ENCODE data around the gene MYF5.
"Not testable (repeated sequence)": the region's sequence is repeated elsewhere in the genome, so short reads cannot be mapped to it uniquely, and the experiment has no call there.

The MYF5 gene

DNA sequence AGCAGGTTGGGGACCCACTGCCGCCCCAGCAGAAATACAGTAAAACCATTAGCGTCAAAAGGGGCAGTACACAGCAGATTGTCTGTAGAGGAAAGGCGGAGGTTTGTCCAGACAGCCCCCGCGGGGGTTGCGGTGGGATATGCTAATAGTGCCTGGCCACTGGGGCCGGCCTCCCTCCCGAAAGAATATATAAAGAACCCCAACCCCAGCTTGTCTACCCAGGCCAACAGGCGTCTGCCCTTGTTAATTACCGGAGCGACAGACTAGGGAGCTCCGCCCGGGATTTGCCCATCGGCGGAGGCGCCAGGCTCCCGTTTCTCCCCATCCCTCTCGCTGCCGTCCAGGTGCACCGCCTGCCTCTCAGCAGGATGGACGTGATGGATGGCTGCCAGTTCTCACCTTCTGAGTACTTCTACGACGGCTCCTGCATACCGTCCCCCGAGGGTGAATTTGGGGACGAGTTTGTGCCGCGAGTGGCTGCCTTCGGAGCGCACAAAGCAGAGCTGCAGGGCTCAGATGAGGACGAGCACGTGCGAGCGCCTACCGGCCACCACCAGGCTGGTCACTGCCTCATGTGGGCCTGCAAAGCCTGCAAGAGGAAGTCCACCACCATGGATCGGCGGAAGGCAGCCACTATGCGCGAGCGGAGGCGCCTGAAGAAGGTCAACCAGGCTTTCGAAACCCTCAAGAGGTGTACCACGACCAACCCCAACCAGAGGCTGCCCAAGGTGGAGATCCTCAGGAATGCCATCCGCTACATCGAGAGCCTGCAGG is at the start of gene MYF5:
MYF5 (plus strand) TSS at position 217 of the 774 bp plus-strand sequence; CDS start at position 369, 152 bp downstream.
- DNase-seq: no peak

DNA sequence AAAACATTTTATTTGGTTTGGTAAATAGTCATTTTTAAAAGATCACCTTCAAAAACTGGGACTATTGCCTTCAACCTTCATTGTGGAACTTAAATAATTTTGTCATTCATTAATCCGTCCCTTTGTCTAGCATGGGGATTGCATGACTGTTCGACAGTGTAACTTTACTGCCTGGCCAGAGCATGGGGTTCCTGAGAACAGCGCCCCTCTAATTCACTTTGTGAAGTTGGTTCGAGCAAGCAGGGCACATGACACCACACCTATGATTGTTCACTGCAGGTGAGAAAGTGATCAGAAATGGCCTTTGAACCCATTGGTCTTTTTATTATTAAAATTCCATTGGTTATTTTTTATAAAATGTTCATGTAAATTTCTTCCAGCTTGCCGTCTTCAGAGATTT is 46.5 kb upstream of the MYF5 start:
- DNase-seq: no peak

DNA sequence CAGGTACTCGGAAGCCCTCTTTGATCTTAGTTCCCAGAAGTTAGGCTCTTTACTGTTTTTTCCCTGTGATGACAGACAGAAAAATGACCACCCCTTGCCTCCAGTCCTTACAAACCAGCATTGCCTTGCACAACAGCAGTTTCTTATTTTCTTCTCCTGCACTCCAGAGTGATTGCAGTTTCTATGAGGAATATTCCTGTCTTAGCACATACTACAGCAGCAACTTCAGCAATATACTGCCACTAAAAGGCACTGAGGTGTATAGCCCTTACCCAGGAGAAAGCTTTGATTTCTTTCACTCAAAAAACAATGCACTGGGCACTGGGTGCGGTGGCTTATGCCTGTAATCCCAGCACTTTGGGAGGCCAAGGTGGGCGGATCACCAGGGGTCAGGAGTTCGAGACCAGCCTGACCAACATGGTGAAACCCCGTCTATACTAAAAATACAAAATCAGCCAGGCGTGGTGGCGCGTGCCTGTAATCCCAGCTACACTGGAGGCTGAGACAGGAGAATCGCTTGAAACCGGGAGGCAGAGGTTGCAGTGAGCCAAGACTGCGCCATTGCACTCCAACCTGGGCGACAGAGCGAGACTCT is 40.6 kb upstream of the MYF5 start:
- not testable (repeated sequence) for DNase-seq

DNA sequence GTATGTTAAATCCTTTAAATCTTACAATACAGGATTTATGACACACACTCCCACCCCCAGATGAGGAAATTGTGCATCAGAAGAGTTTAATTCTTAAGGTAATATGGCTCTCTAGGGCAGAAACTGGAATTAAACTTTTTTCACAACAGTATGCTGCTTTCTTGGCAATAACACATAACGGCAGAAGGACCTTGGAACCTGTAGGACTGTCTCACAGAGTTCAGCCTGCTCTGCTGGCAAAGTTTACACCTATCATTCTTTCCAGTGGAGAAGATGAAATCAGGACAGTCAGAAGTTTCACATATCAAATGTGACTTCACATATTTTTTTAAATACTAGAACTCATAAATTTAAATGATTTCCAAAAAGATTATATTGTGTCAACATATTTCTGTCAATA is 39.9 kb upstream of the MYF5 start:
- DNase-seq: no peak

DNA sequence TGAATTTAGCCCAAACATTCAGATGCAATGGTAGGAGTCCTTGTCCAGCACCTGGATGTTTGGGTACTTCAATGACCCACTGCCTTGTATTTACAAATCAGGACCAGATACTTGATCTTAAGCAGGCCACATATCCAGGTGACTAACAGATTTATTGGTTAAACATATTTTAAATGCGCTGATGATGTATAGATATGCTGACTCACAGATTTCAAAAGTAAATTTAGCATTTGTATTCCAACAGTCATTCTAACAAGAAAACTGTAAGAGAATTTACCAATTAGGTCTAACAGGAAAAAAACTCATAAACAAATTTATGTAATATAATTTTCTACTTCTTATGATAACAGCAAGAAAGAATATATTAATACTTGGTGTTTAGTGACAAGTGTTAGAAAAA is 38.7 kb upstream of the MYF5 start:
- DNase-seq: no peak

DNA sequence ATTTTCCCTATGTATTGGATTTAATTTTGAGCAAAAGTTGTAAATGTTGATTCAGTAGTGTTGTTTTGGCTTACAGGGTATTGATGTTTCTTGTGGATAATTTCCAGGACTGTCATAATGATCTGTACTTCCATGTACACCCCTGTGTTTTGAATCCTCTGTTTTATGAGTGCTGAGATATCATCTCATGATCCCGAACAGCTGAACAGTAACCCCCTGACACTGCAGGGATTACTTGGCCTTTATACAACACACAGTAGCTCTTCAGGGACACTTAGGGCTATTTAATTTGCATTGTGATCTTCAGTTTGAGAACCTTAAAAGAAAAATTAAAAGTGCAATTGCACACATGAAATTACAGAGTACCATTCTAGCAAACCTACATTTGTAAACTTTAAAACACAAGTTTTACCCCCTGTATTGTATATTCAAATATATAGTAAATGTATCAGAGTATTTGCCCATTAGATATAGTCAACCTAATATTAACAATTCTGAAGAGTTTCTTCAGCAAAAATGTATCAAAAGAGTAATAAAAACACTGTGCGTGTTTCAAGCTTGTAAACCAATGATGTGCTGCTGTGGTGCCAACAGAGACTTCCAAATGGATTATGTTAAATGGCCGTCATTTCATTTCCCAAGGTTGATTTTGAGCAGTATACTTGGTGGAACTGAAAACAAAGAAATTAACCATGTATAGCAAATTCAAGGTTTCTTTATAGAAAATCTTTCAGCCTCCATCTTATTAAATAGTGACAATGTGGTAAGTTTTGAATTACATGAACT is 37.2 kb upstream of the MYF5 start:
- no peak for DNase-seq

DNA sequence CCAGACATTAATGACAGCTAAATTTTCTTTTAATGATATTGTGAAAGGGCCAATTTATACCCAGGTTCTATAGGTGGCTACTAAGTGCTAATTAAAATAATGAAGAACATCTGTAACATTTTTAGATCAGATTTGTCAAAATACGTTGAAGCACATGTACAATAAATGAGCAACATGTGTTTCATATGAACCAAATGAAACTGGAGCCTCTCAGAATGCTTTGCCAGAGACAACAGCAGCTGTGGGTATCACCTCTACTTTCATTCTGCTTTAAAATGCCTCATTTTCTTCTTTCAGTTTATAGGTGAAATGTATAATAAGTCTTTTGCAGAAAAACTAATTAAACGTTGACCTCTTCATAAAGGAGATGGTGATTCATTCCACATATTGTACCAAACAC is 35.4 kb upstream of the MYF5 start:
- no peak for DNase-seq

DNA sequence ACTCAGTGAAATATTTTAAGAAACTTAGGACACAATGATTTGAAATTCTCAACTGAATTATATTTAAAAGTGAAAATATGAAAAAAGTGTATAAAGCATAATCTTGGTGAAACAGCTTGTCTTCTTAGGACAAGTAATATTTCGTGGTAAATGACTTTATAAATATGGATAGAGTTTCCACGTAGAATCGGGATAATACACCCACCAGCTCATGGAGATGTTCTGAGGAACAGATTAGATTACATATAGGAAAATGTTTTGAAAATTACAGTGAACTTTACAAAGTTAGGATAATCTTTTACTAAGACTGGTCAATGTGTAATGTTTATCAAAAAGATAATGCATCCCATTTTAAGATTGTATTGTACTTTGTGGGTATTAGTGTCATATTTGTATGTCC is 34.9 kb upstream of the MYF5 start:
- DNase-seq: no peak

DNA sequence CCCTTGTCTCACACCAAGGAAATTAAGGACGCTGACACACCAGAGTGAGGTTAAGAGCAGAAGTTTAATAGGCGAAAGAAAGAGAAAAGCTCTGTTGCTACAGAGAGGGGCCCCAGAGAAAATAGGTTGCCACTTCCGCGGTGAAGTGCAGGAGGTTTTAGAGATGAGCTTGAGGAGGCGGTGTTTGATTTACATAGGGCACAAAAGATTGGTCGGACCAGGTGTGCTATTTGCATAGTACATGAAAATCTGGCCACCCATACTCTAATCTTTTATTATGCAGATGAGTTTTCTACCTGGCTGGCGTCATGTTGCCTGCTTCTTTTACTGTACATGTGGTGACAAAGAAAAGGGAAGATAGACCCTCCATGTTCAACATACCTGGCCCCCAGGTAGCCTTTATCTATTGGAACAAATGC is 32.6 kb upstream of the MYF5 start:
- DNase-seq: no peak

DNA sequence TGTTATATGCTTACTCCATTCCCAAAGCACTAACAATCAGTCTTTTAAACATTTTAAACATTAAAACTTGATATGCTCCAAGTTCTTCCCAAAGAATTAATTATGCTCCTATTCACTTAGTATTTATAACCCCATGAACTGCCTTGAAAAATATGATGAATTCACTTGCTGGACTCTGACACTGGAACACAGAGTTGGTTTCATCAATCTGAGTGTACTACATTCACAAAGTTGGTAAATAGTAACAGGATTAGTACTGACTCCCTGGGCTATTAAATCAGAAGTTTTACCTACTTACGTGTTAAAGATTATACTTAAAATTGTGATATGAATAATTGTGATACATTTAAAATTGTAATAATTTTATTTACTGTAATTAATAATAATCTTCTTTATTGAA is 26.6 kb upstream of the MYF5 start:
- no peak for DNase-seq

DNA sequence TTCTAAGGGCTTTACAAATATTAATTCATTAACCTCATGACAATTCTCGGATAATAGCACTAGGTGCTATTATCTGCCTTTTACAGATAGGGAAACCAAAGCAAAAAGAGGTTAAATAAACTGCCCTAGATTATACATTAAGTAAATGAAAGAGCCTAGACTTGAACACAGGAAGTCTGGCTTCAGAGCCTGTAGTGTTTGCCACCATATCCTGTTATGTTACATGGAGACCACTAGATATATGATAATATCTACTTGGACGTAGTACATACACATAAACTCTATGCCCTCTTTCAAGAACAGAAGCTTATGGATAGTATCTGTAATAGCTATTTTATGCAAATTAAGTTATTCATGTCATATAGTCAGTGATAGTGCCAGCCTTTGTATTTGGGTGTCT is 26.2 kb upstream of the MYF5 start:
- DNase-seq: no peak

DNA sequence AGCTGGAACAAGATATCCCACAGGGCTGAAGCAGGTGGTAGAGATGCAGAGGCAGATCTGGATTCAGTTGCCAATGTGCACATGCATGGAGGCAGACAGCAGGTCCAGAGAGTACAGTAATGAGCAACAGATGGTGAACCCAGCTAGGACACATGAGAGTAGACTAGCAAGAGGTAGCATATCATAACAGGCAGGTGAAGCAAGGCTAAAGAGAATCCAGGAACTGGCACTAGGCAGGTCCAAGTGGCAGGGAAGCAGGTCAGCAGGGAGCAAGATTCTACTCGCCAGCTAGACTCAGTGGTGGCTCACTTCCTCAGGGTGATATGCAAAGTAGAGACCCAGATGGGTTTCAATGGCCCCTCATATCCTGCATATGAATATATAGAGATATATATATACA is 24.6 kb upstream of the MYF5 start:
- no peak for DNase-seq

DNA sequence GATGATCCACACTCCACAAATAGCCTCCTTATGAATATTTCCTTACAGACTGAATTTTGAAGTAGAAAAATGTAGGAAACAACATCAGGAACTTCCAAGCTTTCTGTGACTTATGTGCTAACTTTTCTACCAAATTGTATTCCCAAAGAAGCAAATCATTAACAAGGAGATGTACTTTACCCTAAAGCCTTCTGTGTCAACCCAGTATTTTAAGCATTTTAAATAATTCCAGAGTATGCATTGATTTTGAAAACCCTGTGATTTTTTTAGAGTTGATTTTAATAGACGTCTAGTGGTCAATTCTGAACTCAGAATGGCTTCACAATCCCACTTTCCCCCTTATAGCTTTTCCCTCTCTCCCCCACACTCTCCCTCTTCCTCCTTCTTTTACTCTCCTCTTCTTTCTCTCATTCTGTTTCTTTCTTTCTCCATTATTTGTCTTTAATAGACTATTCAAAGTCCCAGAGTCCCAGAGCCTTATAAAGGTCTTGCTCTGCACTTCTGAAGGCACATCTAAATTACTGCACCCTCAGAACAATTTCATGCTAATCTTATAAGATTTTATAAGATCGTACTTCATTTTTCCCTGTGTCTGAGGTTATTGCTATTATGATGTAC is 19.3 kb upstream of the MYF5 start:
- DNase-seq: no peak

DNA sequence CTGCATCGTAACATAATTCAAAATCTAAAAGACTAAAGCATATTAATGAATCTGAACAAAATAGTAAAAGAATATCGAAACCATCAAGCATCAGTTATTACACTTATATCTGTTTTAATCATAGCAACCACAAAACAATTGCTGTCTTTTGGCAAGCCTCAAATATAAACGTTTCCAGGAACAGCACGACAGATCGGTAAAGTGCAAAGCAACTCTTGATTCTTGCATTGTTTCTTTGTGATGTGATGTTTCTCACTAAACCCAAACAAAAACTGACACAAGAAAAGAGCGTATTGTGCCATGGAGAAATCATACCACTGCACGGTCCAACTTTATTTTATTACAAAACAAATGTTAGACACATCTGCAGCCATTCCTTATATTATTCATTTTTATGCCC is 18.5 kb upstream of the MYF5 start:
- DNase-seq: no peak

DNA sequence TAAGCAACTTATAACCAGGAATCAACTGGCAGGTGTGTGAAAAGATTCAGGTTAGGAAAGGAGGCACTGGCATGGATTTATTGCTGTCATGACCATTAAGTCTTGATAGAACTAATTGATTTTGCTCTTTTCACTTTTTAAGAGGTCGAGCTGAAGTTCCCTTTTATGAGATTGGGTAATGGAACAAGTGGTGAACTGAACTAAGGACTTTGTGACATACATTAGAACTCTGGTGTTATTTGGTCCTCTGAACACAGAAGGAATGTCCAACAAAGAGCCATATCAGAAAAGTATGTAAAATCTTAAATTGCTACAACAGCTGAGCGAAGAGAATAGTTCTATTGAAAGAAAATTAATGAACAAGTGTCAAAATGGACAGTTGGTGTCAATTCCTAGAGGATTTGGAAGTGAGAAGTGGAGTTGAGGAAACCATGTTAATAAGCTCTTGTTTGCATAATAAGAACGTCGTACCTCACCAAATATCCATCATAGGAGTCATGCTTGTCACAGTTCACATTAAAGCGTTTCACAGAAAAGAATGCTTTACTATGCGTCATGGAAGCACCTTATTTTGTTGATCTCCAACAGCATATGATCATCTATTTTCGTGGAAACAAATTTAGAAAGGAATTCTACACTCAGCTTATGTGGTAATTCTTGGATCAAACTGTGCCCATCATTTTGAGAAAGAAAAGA is 17.7 kb upstream of the MYF5 start:
- no peak for DNase-seq

DNA sequence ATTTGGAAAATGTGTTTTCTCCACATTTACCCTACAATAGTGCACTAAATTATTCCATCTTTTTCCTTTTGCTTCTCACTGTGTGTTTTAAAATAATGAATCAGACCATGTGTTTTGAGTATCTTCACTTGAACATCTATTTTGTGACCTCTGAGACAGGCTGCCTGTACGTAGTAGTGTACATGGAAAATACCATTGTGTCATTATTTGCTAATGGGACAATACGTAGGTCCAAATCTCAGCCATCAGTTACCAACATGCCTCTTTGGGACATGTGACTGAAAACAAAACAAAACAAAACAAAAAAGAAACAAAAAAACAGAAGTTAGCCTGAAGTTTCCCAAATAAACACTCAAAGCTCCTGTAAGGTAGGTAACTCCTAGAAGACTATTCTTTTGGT is 16.4 kb upstream of the MYF5 start:
- DNase-seq: no peak

DNA sequence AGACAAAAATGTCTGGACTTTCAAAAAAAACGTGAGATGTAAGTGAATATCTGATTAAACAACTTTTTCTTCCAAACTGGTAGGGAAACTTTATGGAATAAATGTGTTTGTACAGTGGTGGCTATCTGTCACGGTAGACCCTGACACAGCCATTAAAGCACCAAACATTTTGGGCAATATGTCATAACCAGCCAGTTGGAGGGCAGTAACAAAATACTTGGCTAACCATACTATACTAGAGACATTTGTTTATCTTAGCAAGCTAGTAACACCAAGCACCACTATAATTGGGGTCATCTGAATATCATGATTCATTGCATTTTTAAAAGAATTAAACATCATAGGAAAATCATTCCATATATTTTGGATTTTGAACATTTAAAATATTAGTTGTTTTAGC is 15.3 kb upstream of the MYF5 start:
- no peak for DNase-seq

DNA sequence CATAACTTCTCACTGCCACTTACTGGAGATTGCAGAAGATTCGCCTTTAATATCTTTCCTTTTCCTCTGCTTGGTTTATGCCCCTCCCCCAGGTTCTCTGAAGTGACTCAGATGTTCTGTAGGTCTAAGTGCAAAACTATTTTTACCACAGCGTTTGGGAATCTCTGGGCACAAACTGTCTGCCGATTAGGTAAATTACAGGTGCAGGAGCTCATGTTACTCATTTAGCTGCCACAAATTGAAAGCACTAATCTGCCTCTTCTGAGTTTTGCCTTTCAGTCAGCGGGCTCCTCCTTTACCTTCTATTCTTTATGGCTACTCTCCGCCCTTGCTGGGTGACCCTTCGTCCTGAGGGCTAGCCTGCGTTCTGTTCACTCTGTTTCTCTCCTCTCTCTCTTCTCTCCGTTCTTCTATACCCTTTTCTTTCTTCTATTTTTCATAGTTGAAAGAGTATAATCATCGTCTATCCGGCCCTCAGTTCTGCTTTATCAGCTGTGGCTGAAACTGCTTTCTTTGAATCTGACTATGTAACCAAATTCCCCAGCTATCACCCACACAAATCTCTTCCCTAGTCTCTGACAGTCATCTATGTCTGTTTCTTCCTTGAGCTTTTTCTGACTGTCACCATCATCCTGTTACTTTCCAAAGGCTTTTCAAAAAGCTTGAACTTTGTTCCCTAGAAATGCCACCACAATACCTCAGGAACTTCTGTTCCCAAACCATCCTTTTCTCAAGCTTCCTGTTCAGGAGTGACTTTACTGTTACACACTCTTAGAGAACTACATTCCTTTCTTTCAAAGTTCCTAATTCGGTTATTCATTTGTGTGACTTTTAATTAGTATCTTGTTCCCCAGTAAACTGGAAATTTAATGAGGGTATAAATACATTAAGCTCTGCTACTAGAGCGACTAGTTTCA is 13.6 kb upstream of the MYF5 start:
- no peak for DNase-seq

DNA sequence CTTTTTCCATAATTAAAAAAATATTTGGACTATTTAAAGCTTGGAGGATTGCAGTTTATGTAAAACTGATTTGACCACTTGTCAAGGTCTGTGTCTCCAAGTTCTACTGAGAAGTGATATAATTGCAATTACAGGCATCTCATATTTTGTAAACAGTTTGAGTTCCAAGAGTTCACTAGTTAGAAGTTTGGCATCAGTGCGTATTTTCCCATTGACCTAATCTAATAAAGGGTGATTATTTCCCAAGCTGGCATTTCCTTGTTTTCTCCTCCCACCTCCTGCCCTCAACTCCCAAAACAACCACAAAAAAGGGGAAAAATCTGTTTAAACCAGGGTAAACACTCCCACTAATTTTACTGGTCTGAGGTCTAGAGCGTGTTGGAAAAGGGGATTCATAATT is 12.3 kb upstream of the MYF5 start:
- DNase-seq: no peak

DNA sequence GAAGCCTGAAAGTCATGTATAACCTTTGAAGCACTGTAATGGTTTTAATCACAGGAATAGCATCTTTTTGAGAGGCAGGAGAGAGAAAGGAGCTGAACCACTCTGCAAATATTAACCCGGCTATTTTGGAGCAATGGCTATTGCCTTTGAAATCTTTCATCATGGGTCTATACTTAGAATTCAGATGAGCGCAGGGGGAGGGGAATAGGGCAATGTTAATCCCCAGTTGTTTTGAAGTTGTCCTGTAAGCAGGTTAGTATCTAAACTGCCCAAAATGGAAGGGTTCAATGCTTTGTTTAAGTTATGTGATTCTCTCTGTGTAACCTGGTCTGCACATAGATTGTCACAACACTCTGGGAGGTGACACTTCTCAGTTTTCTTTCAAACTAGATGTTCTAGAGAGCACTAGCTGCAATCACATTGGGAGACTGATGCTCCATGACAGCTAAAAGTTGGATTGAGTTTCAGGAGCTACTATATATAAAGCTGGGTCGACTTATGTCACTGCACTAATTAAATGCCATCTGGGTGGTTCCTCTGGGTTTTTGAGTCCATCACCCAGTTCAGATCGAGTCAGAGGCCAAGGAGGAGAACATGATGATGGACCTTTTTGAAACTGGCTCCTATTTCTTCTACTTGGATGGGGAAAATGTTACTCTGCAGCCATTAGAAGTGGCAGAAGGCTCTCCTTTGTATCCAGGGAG is 9.4 kb upstream of the MYF5 start, which contains the start of gene MYF6:
MYF6 (plus strand) TSS at position 509 of the 704 bp plus-strand sequence; CDS start at position 595, 86 bp downstream.
- DNase-seq: no peak

DNA sequence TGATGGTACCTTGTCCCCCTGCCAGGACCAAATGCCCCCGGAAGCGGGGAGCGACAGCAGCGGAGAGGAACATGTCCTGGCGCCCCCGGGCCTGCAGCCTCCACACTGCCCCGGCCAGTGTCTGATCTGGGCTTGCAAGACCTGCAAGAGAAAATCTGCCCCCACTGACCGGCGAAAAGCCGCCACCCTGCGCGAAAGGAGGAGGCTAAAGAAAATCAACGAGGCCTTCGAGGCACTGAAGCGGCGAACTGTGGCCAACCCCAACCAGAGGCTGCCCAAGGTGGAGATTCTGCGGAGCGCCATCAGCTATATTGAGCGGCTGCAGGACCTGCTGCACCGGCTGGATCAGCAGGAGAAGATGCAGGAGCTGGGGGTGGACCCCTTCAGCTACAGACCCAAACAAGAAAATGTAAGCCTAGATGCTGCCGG is 8.9 kb upstream of the MYF5 start:
- no peak for DNase-seq
